Measurements from ENCODE around the gene D2HGDH. TPM values are rescaled to one million over a fixed set of nuclear protein-coding genes. Genes with fewer than 3 reads are reported as not detected.

The D2HGDH gene
- total RNA-seq, 2 experiments from 2014 or later, result 39.4 to 42.6 TPM

- no peak for ATAC-seq
- Mint-ChIP-seq H3K9me3 (peaks cover 5% of the 10 kb centered on the region), H3K4me1 (ENCODE audit: low read depth) (peaks cover 23% of the 10 kb centered on the region), H3K27ac (no peak overlapping the region), H3K36me3 (ENCODE audit: low read depth) (peaks cover 26% of the 10 kb centered on the region), H3K27me3 (no peaks in the 10 kb centered on the region), H3K4me3 (no peak overlapping the region)
- TF ChIP-seq CTCF (IDR thresholded peaks at IDR 0.05), result no peak
- ChIA-PET CTCF (no interaction called here), POLR2A (interaction anchor here (0.7 kb wide), 1 partner anchor 31 kb away, joined by 3 read pairs; no protein-coding TSS in a partner anchor)
- intact Hi-C loops (cut with micrococcal nuclease), result no loop called here
- no peak for DNase-seq
Measured at GRCh38 chr2:241760301-241760771, 25.9 kb downstream of the D2HGDH start.

GRCh38 chr2:241762321-241762932, 28.0 kb downstream of the D2HGDH start:
- CTCF ChIA-PET, result interaction anchor here (0.6 to 0.9 kb wide), 3 partner anchors 10 to 116 kb away, joined by 3 to 4 read pairs (median 3); partner anchors contain the start of gene D2HGDH
- no peak for TF ChIP-seq CTCF (IDR thresholded peaks at IDR 0.05)
- peaks cover 5% of the 10 kb centered on the region for H3K9me3 Mint-ChIP-seq
- H3K27me3 Mint-ChIP-seq, result no peaks in the 10 kb centered on the region
- POLR2A ChIA-PET, result interaction anchor here (0.8 to 2.5 kb wide), 4 partner anchors 9 to 33 kb away, joined by 3 to 7 read pairs (median 4); no protein-coding TSS in a partner anchor
- peaks cover 23% of the 10 kb centered on the region for H3K4me1 Mint-ChIP-seq (ENCODE audit: low read depth)
- intact Hi-C loops (cut with micrococcal nuclease), result no loop called here
- peak overlapping the region; percentile 28 for H3K4me3 Mint-ChIP-seq
- no peak for ATAC-seq
- peak overlapping the region; percentile 60 for H3K27ac Mint-ChIP-seq
- DNase-seq, result peak; percentile 20
- peaks cover 23% of the 10 kb centered on the region for H3K36me3 Mint-ChIP-seq (ENCODE audit: low read depth)

GRCh38 chr2:241762933-241763369, 28.5 kb downstream of the D2HGDH start:
- Mint-ChIP-seq H3K9me3 (peaks cover 5% of the 10 kb centered on the region), H3K27ac (peak overlapping the region; percentile 60), H3K36me3 (ENCODE audit: low read depth) (peaks cover 21% of the 10 kb centered on the region), H3K4me3 (peak overlapping the region; percentile 28), H3K27me3 (no peaks in the 10 kb centered on the region), H3K4me1 (ENCODE audit: low read depth) (peaks cover 23% of the 10 kb centered on the region)
- no peak for TF ChIP-seq CTCF (IDR thresholded peaks at IDR 0.05)
- intact Hi-C loops (cut with micrococcal nuclease), result no loop called here
- ATAC-seq (peak; percentile 81), DNase-seq (peak; percentile 77)
- POLR2A ChIA-PET, result interaction anchor here (0.8 to 2.5 kb wide), 6 partner anchors 8 to 106 kb away, joined by 3 to 7 read pairs (median 4); partner anchors contain the start of gene NEU4
- CTCF ChIA-PET, result interaction anchor here (0.6 to 1.0 kb wide), 4 partner anchors 10 to 116 kb away, joined by 3 to 4 read pairs (median 4); partner anchors contain the start of gene D2HGDH

DNA sequence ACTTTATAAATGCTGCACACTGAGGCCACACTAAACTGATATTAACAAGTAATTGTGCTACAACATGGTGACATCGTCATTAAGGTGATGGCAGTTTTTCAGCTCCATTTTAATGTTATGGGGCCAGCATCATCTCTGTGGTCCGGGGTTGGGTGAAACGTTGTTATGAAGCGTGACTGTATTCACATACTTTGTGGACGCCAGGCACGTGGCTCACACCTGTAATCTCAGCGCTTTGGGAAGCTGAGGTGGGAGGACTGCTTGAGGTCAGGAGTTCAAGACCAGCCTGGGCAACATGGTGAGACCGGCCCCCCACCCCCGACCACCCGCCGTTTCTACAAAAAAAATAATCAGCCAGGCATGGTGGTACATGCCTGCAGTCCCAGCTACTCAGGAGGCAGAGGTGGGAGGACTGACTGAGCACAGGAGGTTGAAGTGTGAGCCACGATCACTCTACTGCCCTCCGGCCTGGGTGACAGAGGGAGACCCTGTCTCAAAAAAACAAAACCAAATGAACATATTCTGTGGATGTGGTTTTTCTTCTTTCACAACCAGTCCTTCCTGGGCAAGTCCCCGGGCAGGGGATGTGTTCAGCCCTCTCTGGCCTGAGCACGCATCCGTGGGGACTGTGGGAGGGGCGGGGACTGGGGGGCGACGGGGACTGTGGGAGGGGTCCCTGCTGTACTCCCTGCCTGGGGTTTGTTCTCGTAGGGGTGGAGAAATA, 29.3 kb downstream of the D2HGDH start:
- Mint-ChIP-seq H3K9me3 (peaks cover 5% of the 10 kb centered on the region), H3K27ac (peak overlapping the region; percentile 60), H3K4me3 (no peak overlapping the region), H3K36me3 (ENCODE audit: low read depth) (peaks cover 20% of the 10 kb centered on the region), H3K27me3 (no peaks in the 10 kb centered on the region), H3K4me1 (ENCODE audit: low read depth) (peaks cover 23% of the 10 kb centered on the region)
- intact Hi-C loops (cut with micrococcal nuclease), result no loop called here
- ATAC-seq (peak; percentile 22), DNase-seq (peak; percentile 45)
- CTCF ChIA-PET, result interaction anchor here (1.0 kb wide), 1 partner anchor 115 kb away, joined by 4 read pairs; no protein-coding TSS in a partner anchor
- POLR2A ChIA-PET, result interaction anchor here (0.7 to 2.5 kb wide), 6 partner anchors 7 to 105 kb away, joined by 3 to 7 read pairs (median 4); partner anchors contain the start of genes GAL3ST2 and NEU4
- no peak for TF ChIP-seq CTCF (IDR thresholded peaks at IDR 0.05)

All from activated CD8-positive, alpha-beta T cell treated with anti-CD3 and anti-CD28 coated beads for 36 hours (primary cell).